ENCODE measurements around the gene LCP2. TPM values are rescaled to one million over a fixed set of nuclear protein-coding genes. Genes with fewer than 3 reads are reported as not detected.
A peak's percentile ranks its signal among the peaks of the same experiment; 100 is the strongest.
"Not testable (repeated sequence)": the region's sequence is repeated elsewhere in the genome, so short reads cannot be mapped to it uniquely, and the experiment has no call there.

The LCP2 gene
- total RNA-seq, 2 donors from 2014 or later, result 3.9 to 6.5 TPM

- no peak for DNase-seq (ENCODE audit: low spot score)
- Histone ChIP-seq H3K4me3 (no peak overlapping the region), H3K27ac (no peak overlapping the region), H3K9me3 (no peaks in the 10 kb centered on the region), H3K4me1 (no peaks in the 10 kb centered on the region), H3K36me3 (no peaks in the 10 kb centered on the region), H3K27me3 (no peaks in the 10 kb centered on the region)
- TF ChIP-seq CTCF (IDR thresholded peaks at IDR 0.05), result no peak
These were observed 48.2 kb downstream of the LCP2 start for GRCh38 chr5:170249355-170249754.

GRCh38 chr5:170248931-170249227 lies 48.7 kb downstream of the LCP2 start:
- DNase-seq (ENCODE audit: low spot score); H3K27me3 ChIP-seq; H3K36me3 ChIP-seq; H3K4me1 ChIP-seq; H3K4me3 ChIP-seq; H3K9me3 ChIP-seq: not testable (repeated sequence)
- peak overlapping the region in 1 of 2 donors; percentile 11 for H3K27ac ChIP-seq

- DNase-seq (ENCODE audit: low spot score), result no peak
- no peaks in the 10 kb centered on the region for H3K27me3 ChIP-seq
- no peaks in the 10 kb centered on the region for H3K36me3 ChIP-seq
- no peak overlapping the region for H3K4me3 ChIP-seq
- no peak overlapping the region for H3K27ac ChIP-seq
- no peaks in the 10 kb centered on the region for H3K4me1 ChIP-seq
- no peak for TF ChIP-seq CTCF (IDR thresholded peaks at IDR 0.05)
- H3K9me3 ChIP-seq, result no peaks in the 10 kb centered on the region
These were observed 49.2 kb downstream of the LCP2 start for GRCh38 chr5:170248172-170248930.

- TF ChIP-seq CTCF (IDR thresholded peaks at IDR 0.05), result no peak
- no peak for DNase-seq (ENCODE audit: low spot score)
- Histone ChIP-seq H3K27me3 (no peaks in the 10 kb centered on the region), H3K4me1 (no peaks in the 10 kb centered on the region), H3K36me3 (no peaks in the 10 kb centered on the region), H3K27ac (no peak overlapping the region), H3K9me3 (no peaks in the 10 kb centered on the region), H3K4me3 (no peak overlapping the region)
These were observed 50.2 kb downstream of the LCP2 start for GRCh38 chr5:170247363-170247762.

- DNase-seq (ENCODE audit: low spot score), result no peak
- Histone ChIP-seq H3K4me3 (no peak overlapping the region), H3K4me1 (no peaks in the 10 kb centered on the region), H3K9me3 (no peaks in the 10 kb centered on the region), H3K27ac (no peak overlapping the region), H3K27me3 (no peaks in the 10 kb centered on the region), H3K36me3 (no peaks in the 10 kb centered on the region)
- TF ChIP-seq CTCF (IDR thresholded peaks at IDR 0.05), result no peak
These were observed 51.3 kb downstream of the LCP2 start for GRCh38 chr5:170246126-170246870.

GRCh38 chr5:170245436-170245835 lies 52.1 kb downstream of the LCP2 start:
- not testable (repeated sequence) for H3K4me1 ChIP-seq; H3K27me3 ChIP-seq; H3K4me3 ChIP-seq; H3K36me3 ChIP-seq; H3K9me3 ChIP-seq; DNase-seq (ENCODE audit: low spot score); H3K27ac ChIP-seq
